H9 (cell line): Measurements from ENCODE around the gene M6PR. TPM values are rescaled to one million over a fixed set of nuclear protein-coding genes. Genes with fewer than 3 reads are reported as not detected.

Source experiments
- DNase-seq: peaks from one replicate; pipeline ENCODE4 v3.0.0-alpha.2; 2017
- H2AFZ ChIP-seq: one replicate; pipeline ENCODE4 v1.6.1; 2013; ENCODE audit warnings: mild to moderate bottlenecking, low read length, control low read depth, moderate library complexity
- H2AK5ac ChIP-seq: 2 replicates; pipeline ENCODE4 v1.6.1; 2013; ENCODE audit warnings: low read length, control low read depth, mixed read lengths; ENCODE audit not compliant: insufficient read length
- H2BK120ac ChIP-seq: one replicate; pipeline ENCODE4 v1.6.1; 2013; ENCODE audit warnings: low read depth, mild to moderate bottlenecking, low read length, control low read depth, inconsistent platforms; ENCODE audit not compliant: poor library complexity, severe bottlenecking
- H2BK12ac ChIP-seq: 2 replicates; pipeline ENCODE4 v1.6.1; 2013; ENCODE audit warnings: low read length, control low read depth, mixed read lengths, low read depth; ENCODE audit not compliant: insufficient read length
- H2BK15ac ChIP-seq: 2 replicates; pipeline ENCODE4 v1.6.1; 2013; ENCODE audit warnings: low read depth, low read length, control low read depth
- H2BK20ac ChIP-seq: one replicate; pipeline ENCODE4 v1.6.1; 2013; ENCODE audit warnings: low read depth, mild to moderate bottlenecking, low read length, control low read depth, inconsistent platforms; ENCODE audit not compliant: poor library complexity, severe bottlenecking
- H2BK5ac ChIP-seq: 2 replicates; pipeline ENCODE4 v1.6.1; 2013; ENCODE audit warnings: low read length, control low read depth, mixed read lengths; ENCODE audit not compliant: insufficient read length
- H3K14ac ChIP-seq: 2 replicates; pipeline ENCODE4 v1.6.1; 2013; ENCODE audit warnings: low read length, control low read depth; ENCODE audit not compliant: insufficient read depth
- H3K18ac ChIP-seq: 2 replicates; pipeline ENCODE4 v1.6.1; 2013; ENCODE audit warnings: low read depth, mild to moderate bottlenecking, mixed read lengths, low read length, control low read depth; ENCODE audit not compliant: insufficient read length
- H3K23ac ChIP-seq: 2 replicates; pipeline ENCODE4 v1.6.1; 2013; ENCODE audit warnings: low read length, control low read depth, mixed read lengths, low read depth; ENCODE audit not compliant: insufficient read length
- H3K23me2 ChIP-seq: 2 replicates; pipeline ENCODE4 v1.6.1; 2013; ENCODE audit warnings: low read depth, mild to moderate bottlenecking, mixed read lengths, low read length, control low read depth; ENCODE audit not compliant: insufficient read length, poor library complexity, severe bottlenecking
- H3K27ac ChIP-seq: 2 replicates; pipeline ENCODE4 v1.5.1; 2013; ENCODE audit warnings: low read length, control low read depth, mixed read lengths, low read depth; ENCODE audit not compliant: insufficient read length
- H3K27me3 ChIP-seq: 2 replicates; pipeline ENCODE4 v1.6.1; 2013; ENCODE audit warnings: low read length, control low read depth, inconsistent platforms; ENCODE audit not compliant: insufficient read depth
- H3K4ac ChIP-seq: 2 replicates; pipeline ENCODE4 v1.6.1; 2013; ENCODE audit warnings: low read depth, mild to moderate bottlenecking, control low read depth, inconsistent platforms, low read length, moderate library complexity
- H3K4me1 ChIP-seq: 2 replicates; pipeline ENCODE4 v1.6.1; 2013; ENCODE audit warnings: low read length, control low read depth, inconsistent platforms; ENCODE audit not compliant: insufficient read depth
- H3K4me2 ChIP-seq: 2 replicates; pipeline ENCODE4 v1.6.1; 2013; ENCODE audit warnings: low read length, control low read depth, mixed read lengths; ENCODE audit not compliant: insufficient read length, insufficient read depth
- H3K56ac ChIP-seq: 2 replicates; pipeline ENCODE4 v1.6.1; 2013; ENCODE audit warnings: low read depth, mild to moderate bottlenecking, mixed read lengths, low read length, control low read depth; ENCODE audit not compliant: insufficient read length
- H3K79me1 ChIP-seq: 2 replicates; pipeline ENCODE4 v1.6.1; 2013; ENCODE audit warnings: low read depth, mild to moderate bottlenecking, moderate library complexity, low read length, control low read depth, inconsistent platforms; ENCODE audit not compliant: insufficient read depth, poor library complexity, severe bottlenecking
- H3K79me2 ChIP-seq: 2 replicates; pipeline ENCODE4 v1.6.1; 2013; ENCODE audit warnings: low read length, control low read depth, inconsistent platforms; ENCODE audit not compliant: insufficient read depth
- H3K9ac ChIP-seq: 2 replicates; pipeline ENCODE4 v1.6.1; 2013; ENCODE audit warnings: low read length, control low read depth, mixed read lengths; ENCODE audit not compliant: insufficient read length; ENCODE audit errors: extremely low read depth
- H3K9me3 ChIP-seq: one replicate; pipeline ENCODE4 v1.6.1; 2013; ENCODE audit warnings: low read depth, low read length, inconsistent platforms; ENCODE audit not compliant: control insufficient read depth
- H3T11ph ChIP-seq: one replicate; pipeline ENCODE4 v1.6.1; 2013; ENCODE audit warnings: mild to moderate bottlenecking, low read length, control low read depth, inconsistent platforms
- H4K20me1 ChIP-seq: one replicate; pipeline ENCODE4 v1.6.1; 2013; ENCODE audit not compliant: control insufficient read depth, insufficient read length, insufficient read depth
- H4K5ac ChIP-seq: 2 replicates; pipeline ENCODE4 v1.6.1; 2013; ENCODE audit warnings: low read depth, mild to moderate bottlenecking, mixed read lengths, low read length, control low read depth; ENCODE audit not compliant: insufficient read length
- H4K8ac ChIP-seq: replicated peaks from 2 replicates; pipeline ENCODE4 v1.6.1; 2013; ENCODE audit warnings: low read length, control low read depth, mixed read lengths, low read depth; ENCODE audit not compliant: insufficient read length
- H4K91ac ChIP-seq: 2 replicates; pipeline ENCODE4 v1.6.1; 2013; ENCODE audit warnings: low read depth, mild to moderate bottlenecking, moderate library complexity, mixed read lengths, low read length, control low read depth; ENCODE audit not compliant: insufficient read length
- H3K27ac Mint-ChIP-seq, 3 experiments: 2 replicates in 2 of 3; 3 replicates in 1 of 3; pipeline ENCODE4 v1.8.0; 2020 to 2021; ENCODE audit warnings: mixed read lengths in 3 of 3, mild to moderate bottlenecking in 1 of 3, moderate library complexity in 1 of 3
- H3K27me3 Mint-ChIP-seq: 2 replicates; pipeline ENCODE4 v1.8.0; 2021; ENCODE audit warnings: low read depth, mild to moderate bottlenecking, moderate library complexity, mixed read lengths
- H3K36me3 Mint-ChIP-seq, 3 experiments: 2 replicates in 2 of 3; 3 replicates in 1 of 3; pipeline ENCODE4 v1.8.0; 2020 to 2021; ENCODE audit warnings: low read depth in 3 of 3, mixed read lengths in 3 of 3; ENCODE audit not compliant: insufficient read depth in 1 of 3
- H3K4me1 Mint-ChIP-seq, 2 experiments: 2 replicates each; pipeline ENCODE4 v1.8.0; 2020; ENCODE audit warnings: mixed read lengths in 2 of 2
- H3K4me3 Mint-ChIP-seq, 2 experiments: 2 replicates in 1 of 2; 3 replicates in 1 of 2; pipeline ENCODE4 v1.8.0; 2020 to 2021; ENCODE audit warnings: mild to moderate bottlenecking in 2 of 2, mixed read lengths in 2 of 2, moderate library complexity in 1 of 2
- H3K9me3 Mint-ChIP-seq, 2 experiments: 2 replicates in 1 of 2; 3 replicates in 1 of 2; pipeline ENCODE4 v1.8.0; 2020; ENCODE audit warnings: mild to moderate bottlenecking in 2 of 2, mixed read lengths in 2 of 2, moderate library complexity in 1 of 2
- CTCF ChIP-seq: fragments of 200-600 bp; sonication (generic); conservative IDR thresholded peaks from 3 replicates; pipeline ENCODE4 v1.8.0; 2021; ENCODE audit warnings: antibody characterized with exemption, mild to moderate bottlenecking
- WGBS: extraction: QIAGEN DNeasy Blood & Tissue Kit; methylation state at CpG from one replicate; pipeline ENCODE4 v1.1.7; 2013; ENCODE audit warnings: missing lambda C conversion rate, low lambda C conversion rate, mixed read lengths; ENCODE audit not compliant: insufficient read length; ENCODE audit errors: extremely low coverage; 5-methylcytosine and 5-hydroxymethylcytosine counted together
- total RNA-seq: library from RNA; stranded (reverse); gene quantifications from 2 replicates; pipeline ENCODE4 v1.2.1, GENCODE V29; 2021

Gene M6PR
- total RNA-seq, 1 experiment from 2014 or later, result 163 TPM

GRCh38 chr12:8958066-8958465 is 8.6 kb upstream of the M6PR start:
- no peak overlapping the region for H3K4me3 Mint-ChIP-seq
- Histone ChIP-seq H2BK12ac (no peak overlapping the region), H3K79me1 (no peaks in the 10 kb centered on the region), H3K79me2 (no peaks in the 10 kb centered on the region), H3K4ac (no peak overlapping the region), H2BK15ac (no peak overlapping the region), H3K4me2 (no peak overlapping the region), H2BK5ac (no peak overlapping the region), H3T11ph (no peak overlapping the region), H2AK5ac (no peak overlapping the region), H4K20me1 (no peaks in the 10 kb centered on the region), H2AFZ (no peak overlapping the region), H4K91ac (no peak overlapping the region), H2BK20ac (no peak overlapping the region), H3K27me3 (no peaks in the 10 kb centered on the region), H4K8ac (no peak overlapping the region), H3K4me1 (no peaks in the 10 kb centered on the region), H3K9me3 (peaks cover 20% of the 10 kb centered on the region), H3K9ac (no peak overlapping the region), H4K5ac (no peak overlapping the region), H3K56ac (no peak overlapping the region), H3K23ac (no peak overlapping the region), H3K18ac (no peak overlapping the region), H3K23me2 (no peaks in the 10 kb centered on the region), H3K14ac (no peak overlapping the region), H2BK120ac (no peak overlapping the region), H3K27ac (no peak overlapping the region)
- peaks cover 15 to 20% of the 10 kb centered on the region in 2 experiments for H3K9me3 Mint-ChIP-seq
- TF ChIP-seq CTCF, result no peak
- no peaks in the 10 kb centered on the region for H3K27me3 Mint-ChIP-seq
- DNase-seq, result no peak
- WGBS, result no CpG with 5 or more reads among the region's 2 CpGs
- H3K36me3 Mint-ChIP-seq, result peaks cover 28 to 51% (median 36%) of the 10 kb centered on the region in 3 experiments
- H3K4me1 Mint-ChIP-seq, result peaks cover 0 to 3% of the 10 kb centered on the region in 2 experiments; a peak in 1 of 4 replicates
- H3K27ac Mint-ChIP-seq, result no peak overlapping the region
